Measurements from ENCODE around the gene HSPA12B. TPM values are rescaled to one million over a fixed set of nuclear protein-coding genes. Genes with fewer than 3 reads are reported as not detected.

HSPA12B gene
- total and polyA plus RNA-seq, 2 of the 13 experiments (the other 11 are each of a cell fraction or from before 2014, with no cell fraction given) = 0.01 TPM; not detected in 1

DNA sequence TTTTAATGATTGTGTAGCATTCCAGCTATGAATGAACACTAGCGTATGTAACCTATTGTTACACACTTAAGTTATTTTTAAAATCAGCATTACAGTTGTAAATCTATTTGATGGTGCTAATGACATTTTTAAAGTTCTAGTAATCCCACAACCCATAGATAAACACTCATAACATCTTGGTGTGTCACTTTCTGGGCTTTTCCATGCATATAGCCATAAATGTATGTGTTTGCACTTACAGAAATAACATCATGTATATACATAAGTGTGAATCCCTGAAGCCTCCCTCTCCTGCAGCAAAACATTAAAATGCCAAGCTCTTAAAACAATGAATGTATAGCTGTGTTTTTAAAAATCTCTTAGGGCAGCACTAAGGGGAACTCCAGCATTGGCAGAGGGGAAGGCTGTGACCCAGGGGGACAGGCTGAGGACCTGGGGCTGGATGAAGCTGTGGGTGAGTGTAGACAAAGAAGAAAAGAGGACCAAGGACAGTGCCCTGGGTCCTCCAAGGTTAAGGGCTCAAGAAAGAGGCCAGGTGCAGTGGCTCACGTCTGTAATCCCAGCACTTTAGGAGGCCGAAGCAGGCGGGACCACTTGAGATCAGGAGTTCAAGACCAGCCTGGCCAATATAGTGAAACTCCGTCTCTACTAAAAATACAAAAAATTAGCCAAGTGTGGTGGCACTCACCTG, 55.0 kb downstream of the HSPA12B start (continued):
- no peak for TF ChIP-seq ESRRA (CRISPR knock-in tag; IDR thresholded peaks at IDR 0.05; ENCODE audit: low read depth)
- TF ChIP-seq ZNF205 (CRISPR knock-in tag; IDR thresholded peaks at IDR 0.05) = no peak
- TF ChIP-seq, protein P1, sequence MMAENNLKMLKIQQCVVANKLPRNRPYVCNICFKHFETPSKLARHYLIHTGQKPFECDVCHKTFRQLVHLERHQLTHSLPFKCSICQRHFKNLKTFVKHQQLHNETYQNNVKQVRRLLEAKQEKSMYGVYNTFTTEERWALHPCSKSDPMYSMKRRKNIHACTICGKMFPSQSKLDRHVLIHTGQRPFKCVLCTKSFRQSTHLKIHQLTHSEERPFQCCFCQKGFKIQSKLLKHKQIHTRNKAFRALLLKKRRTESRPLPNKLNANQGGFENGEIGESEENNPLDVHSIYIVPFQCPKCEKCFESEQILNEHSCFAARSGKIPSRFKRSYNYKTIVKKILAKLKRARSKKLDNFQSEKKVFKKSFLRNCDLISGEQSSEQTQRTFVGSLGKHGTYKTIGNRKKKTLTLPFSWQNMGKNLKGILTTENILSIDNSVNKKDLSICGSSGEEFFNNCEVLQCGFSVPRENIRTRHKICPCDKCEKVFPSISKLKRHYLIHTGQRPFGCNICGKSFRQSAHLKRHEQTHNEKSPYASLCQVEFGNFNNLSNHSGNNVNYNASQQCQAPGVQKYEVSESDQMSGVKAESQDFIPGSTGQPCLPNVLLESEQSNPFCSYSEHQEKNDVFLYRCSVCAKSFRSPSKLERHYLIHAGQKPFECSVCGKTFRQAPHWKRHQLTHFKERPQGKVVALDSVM (CRISPR knock-in tag; IDR thresholded peaks at IDR 0.05) = no peak
- TF ChIP-seq ARID2 (CRISPR knock-in tag; IDR thresholded peaks at IDR 0.05; ENCODE audit: borderline replicate concordance) = 0 out of 2 replicates have a peak, but pooled peaks have one; percentile 3
- no peak for TF ChIP-seq HDAC6 (IDR thresholded peaks at IDR 0.05; ENCODE audit: low read depth, low read length)
- TF ChIP-seq, protein P2, sequence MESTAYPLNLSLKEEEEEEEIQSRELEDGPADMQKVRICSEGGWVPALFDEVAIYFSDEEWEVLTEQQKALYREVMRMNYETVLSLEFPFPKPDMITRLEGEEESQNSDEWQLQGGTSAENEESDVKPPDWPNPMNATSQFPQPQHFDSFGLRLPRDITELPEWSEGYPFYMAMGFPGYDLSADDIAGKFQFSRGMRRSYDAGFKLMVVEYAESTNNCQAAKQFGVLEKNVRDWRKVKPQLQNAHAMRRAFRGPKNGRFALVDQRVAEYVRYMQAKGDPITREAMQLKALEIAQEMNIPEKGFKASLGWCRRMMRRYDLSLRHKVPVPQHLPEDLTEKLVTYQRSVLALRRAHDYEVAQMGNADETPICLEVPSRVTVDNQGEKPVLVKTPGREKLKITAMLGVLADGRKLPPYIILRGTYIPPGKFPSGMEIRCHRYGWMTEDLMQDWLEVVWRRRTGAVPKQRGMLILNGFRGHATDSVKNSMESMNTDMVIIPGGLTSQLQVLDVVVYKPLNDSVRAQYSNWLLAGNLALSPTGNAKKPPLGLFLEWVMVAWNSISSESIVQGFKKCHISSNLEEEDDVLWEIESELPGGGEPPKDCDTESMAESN (CRISPR knock-in tag; conservative IDR thresholded peaks at IDR 0.05) = 0 out of 2 replicates have a peak, but pooled peaks have one; percentile 28
- TF ChIP-seq ZNF766 (CRISPR knock-in tag; IDR thresholded peaks at IDR 0.05; ENCODE audit: borderline replicate concordance) = no peak
- no peak for TF ChIP-seq ZNF850 (CRISPR knock-in tag; conservative IDR thresholded peaks at IDR 0.05)

All from HepG2 (cell line).